Panc1 (cell line): ENCODE data around the gene KCNN3. TPM values are rescaled to one million over a fixed set of nuclear protein-coding genes. Genes with fewer than 3 reads are reported as not detected.

Experiments used
- ATAC-seq: fragments of 200-7000 bp; cut with Tn5 transposase; 2 replicates; pipeline ENCODE4 v1.9.1; 2020; ENCODE audit warnings: mild to moderate bottlenecking, moderate library complexity
- BruUV-seq: library from RNA; stranded (reverse); fragments of 400-500 nt; replicated peaks from 2 replicates; lab custom pipeline; 2021; lab: Mats Ljungman, UMichigan
- CTCF ChIA-PET: fragments of 300-600 bp; sonication (Branson Sonifier 250); formaldehyde crosslinking; loops from one replicate; lab custom pipeline; 2022; ENCODE audit warnings: antibody characterized with exemption; lab: Charles Lee
- POLR2A ChIA-PET: fragments of 300-600 bp; sonication (Branson Sonifier 250); formaldehyde crosslinking; loops from one replicate; lab custom pipeline; 2022; ENCODE audit warnings: antibody characterized with exemption; lab: Charles Lee
- DNase-seq: peaks from one replicate; pipeline ENCODE4 v3.0.0-alpha.2; 2010; ENCODE audit warnings: low read depth, low spot score
- H3K27ac ChIP-seq: 2 replicates; pipeline ENCODE4 v1.5.1; 2011; ENCODE audit warnings: mild to moderate bottlenecking, low read length, inconsistent platforms
- H3K27me3 ChIP-seq: fragments of 200-500 bp; sonication (Bioruptor generic); 2 replicates; pipeline ENCODE4 v1.6.0; 2014; ENCODE audit warnings: low read length, inconsistent platforms; ENCODE audit not compliant: control insufficient read depth, insufficient read depth
- H3K36me3 ChIP-seq: fragments of 200-500 bp; sonication (Bioruptor generic); 2 replicates; pipeline ENCODE4 v1.5.1; 2014; ENCODE audit warnings: inconsistent platforms, mild to moderate bottlenecking, low read length, moderate library complexity; ENCODE audit not compliant: control insufficient read depth, insufficient read depth
- H3K4me1 ChIP-seq: 2 replicates; pipeline ENCODE4 v1.5.1; 2011; ENCODE audit warnings: inconsistent platforms, mild to moderate bottlenecking, low read length, moderate library complexity; ENCODE audit not compliant: control insufficient read depth, insufficient read depth
- H3K4me3 ChIP-seq, 2 experiments: 2 replicates each; pipeline ENCODE4 v1.5.1; 2011 to 2012; ENCODE audit warnings: low read depth in 2 of 2, low read length in 2 of 2, mild to moderate bottlenecking in 2 of 2, inconsistent platforms in 1 of 2, moderate library complexity in 1 of 2
- H3K9me3 ChIP-seq: fragments of 200-500 bp; sonication (Bioruptor generic); 2 replicates; pipeline ENCODE4 v1.5.1; 2014; ENCODE audit warnings: low read depth, mild to moderate bottlenecking, inconsistent platforms, low read length, moderate library complexity; ENCODE audit not compliant: control insufficient read depth, insufficient read depth
- POLR2AphosphoS5 ChIP-seq: IDR thresholded peaks from 2 replicates; pipeline ENCODE4 v1.6.1; 2012; ENCODE audit warnings: mild to moderate bottlenecking, low read depth, low read length, moderate library complexity
- REST ChIP-seq, 2 experiments: IDR thresholded peaks; 2 replicates each; pipeline ENCODE4 v1.6.1; 2011 to 2012; ENCODE audit warnings: low read depth in 2 of 2, control low read depth in 1 of 2, low read length in 1 of 2, mild to moderate bottlenecking in 1 of 2, moderate library complexity in 1 of 2; ENCODE audit not compliant: insufficient read depth in 1 of 2
- SIN3A ChIP-seq: IDR thresholded peaks from 2 replicates; pipeline ENCODE4 v1.6.1; 2012; ENCODE audit warnings: low read depth, mild to moderate bottlenecking, low read length, moderate library complexity, borderline replicate concordance; ENCODE audit not compliant: insufficient read depth
- TCF7L2 ChIP-seq: IDR thresholded peaks from 2 replicates; pipeline ENCODE4 v1.6.1; 2011; ENCODE audit warnings: mild to moderate bottlenecking, low read depth, low read length, inconsistent platforms
- in situ Hi-C: cut with HindIII; loops from 2 replicates; pipeline ENCODE4 v1.10.0; 2016; ENCODE audit warnings: low sequenced_read_pairs, low pct_unique_long_range_greater_than_20kb
- intact Hi-C: fragments of 100-400 bp; cut with micrococcal nuclease; formaldehyde crosslinking; loops from one replicate; pipeline ENCODE4 v1.10.0; 2022; ENCODE audit not compliant: unreplicated experiment
- total RNA-seq: library from RNA; stranded (reverse); gene quantifications from one replicate; pipeline ENCODE4 v1.2.1, GENCODE V29; 2021; ENCODE audit not compliant: unreplicated experiment
- TF ChIP-seq, protein P1 (sequence below): fragments of 450-650 bp; IDR thresholded peaks from 2 replicates; pipeline ENCODE4 v1.5.1; 2017; ENCODE audit warnings: mild to moderate bottlenecking

The KCNN3 gene
- total RNA-seq, 1 experiment from 2014 or later = 0.05 TPM

- no peak overlapping the region for H3K27ac ChIP-seq
- in situ Hi-C loops = no loop called here
- intact Hi-C loops = no loop called here
- H3K36me3 ChIP-seq = no peaks in the 10 kb centered on the region
- no peaks in the 10 kb centered on the region for H3K4me1 ChIP-seq
- BruUV-seq = no TSS peak
- no peak overlapping the region for H3K4me3 ChIP-seq
- DNase-seq (no peak), ATAC-seq (no peak)
- no peak for TF ChIP-seq TCF7L2
- TF ChIP-seq POLR2AphosphoS5 = no peak
- TF ChIP-seq SIN3A = no peak
- TF ChIP-seq REST (IDR thresholded peaks at IDR 0.05; ENCODE audit: insufficient read depth in 1 of 2, low read depth in 2 of 2, low read length in 1 of 2) = no peak
- TF ChIP-seq, protein P1, sequence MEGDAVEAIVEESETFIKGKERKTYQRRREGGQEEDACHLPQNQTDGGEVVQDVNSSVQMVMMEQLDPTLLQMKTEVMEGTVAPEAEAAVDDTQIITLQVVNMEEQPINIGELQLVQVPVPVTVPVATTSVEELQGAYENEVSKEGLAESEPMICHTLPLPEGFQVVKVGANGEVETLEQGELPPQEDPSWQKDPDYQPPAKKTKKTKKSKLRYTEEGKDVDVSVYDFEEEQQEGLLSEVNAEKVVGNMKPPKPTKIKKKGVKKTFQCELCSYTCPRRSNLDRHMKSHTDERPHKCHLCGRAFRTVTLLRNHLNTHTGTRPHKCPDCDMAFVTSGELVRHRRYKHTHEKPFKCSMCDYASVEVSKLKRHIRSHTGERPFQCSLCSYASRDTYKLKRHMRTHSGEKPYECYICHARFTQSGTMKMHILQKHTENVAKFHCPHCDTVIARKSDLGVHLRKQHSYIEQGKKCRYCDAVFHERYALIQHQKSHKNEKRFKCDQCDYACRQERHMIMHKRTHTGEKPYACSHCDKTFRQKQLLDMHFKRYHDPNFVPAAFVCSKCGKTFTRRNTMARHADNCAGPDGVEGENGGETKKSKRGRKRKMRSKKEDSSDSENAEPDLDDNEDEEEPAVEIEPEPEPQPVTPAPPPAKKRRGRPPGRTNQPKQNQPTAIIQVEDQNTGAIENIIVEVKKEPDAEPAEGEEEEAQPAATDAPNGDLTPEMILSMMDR = no peak
- H3K27me3 ChIP-seq = no peaks in the 10 kb centered on the region
- ChIA-PET CTCF (no interaction called here), POLR2A (no interaction called here)
- no peaks in the 10 kb centered on the region for H3K9me3 ChIP-seq
These were observed 26.3 kb downstream of the KCNN3 start for GRCh38 chr1:154843636-154844296.

- TF ChIP-seq POLR2AphosphoS5 = no peak
- TF ChIP-seq, protein P1 = no peak
- no peak for TF ChIP-seq SIN3A
- no peak for TF ChIP-seq REST (IDR thresholded peaks at IDR 0.05; ENCODE audit: insufficient read depth in 1 of 2, low read depth in 2 of 2, low read length in 1 of 2)
- TF ChIP-seq TCF7L2 = no peak
- H3K9me3 ChIP-seq = no peaks in the 10 kb centered on the region
- ATAC-seq (no peak), DNase-seq (no peak)
- CTCF ChIA-PET = interaction anchor here (0.6 kb wide), 2 partner anchors 48 to 242 kb away, joined by 3 read pairs; no protein-coding TSS in a partner anchor
- no peaks in the 10 kb centered on the region for H3K4me1 ChIP-seq
- POLR2A ChIA-PET = no interaction called here
- intact Hi-C loops (no loop called here), in situ Hi-C loops (no loop called here)
- no peak overlapping the region for H3K27ac ChIP-seq
- no TSS peak for BruUV-seq
- H3K4me3 ChIP-seq = no peak overlapping the region
- no peaks in the 10 kb centered on the region for H3K36me3 ChIP-seq
- no peaks in the 10 kb centered on the region for H3K27me3 ChIP-seq
These were observed 27.4 kb downstream of the KCNN3 start for GRCh38 chr1:154842635-154843034.
